Cardiac fibroblast (primary cell): Measurements from ENCODE around the gene SNX2.

ENCODE experiments used
- DNase-seq, 2 donors: peaks; one replicate each; pipeline versions ENCODE4 v3.0.0 to v3.0.0-alpha.2; 2010; ENCODE audit warnings: low read depth in 2 of 2
- H3K4me3 ChIP-seq, 2 donors: replicated peaks in 1 of 2; 1 replicate in 1 of 2; 2 replicates in 1 of 2; pipeline ENCODE4 v1.5.1; 2011; ENCODE audit warnings: low read depth in 2 of 2, low read length in 2 of 2, mild to moderate bottlenecking in 2 of 2, moderate library complexity in 1 of 2
- TF ChIP-seq, protein P1 (sequence below): IDR thresholded peaks from one replicate; pipeline ENCODE4 v1.5.1; 2011; ENCODE audit warnings: low read depth, mild to moderate bottlenecking, low read length, inconsistent platforms

The SNX2 gene

DNA sequence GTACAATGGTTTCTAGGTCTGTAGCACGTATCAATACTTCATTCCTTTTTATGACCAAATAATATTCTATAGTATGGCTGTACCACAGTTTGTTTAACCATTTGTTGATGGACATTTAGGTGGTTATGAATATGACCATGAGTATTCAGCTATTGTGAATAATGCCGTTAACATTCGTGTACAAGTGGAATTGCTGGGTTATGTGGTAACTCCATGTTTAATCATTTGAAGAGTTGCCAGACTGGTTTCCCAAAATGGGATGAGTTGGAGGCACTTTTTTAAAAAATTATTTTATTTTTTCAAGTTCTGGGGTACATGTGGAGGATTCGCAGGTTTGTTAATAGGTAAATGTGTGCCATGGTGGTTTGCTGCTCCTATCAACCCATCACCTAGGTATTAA lies 4.6 kb downstream of the SNX2 start:
- DNase-seq: peak in 1 of 2 donors; percentile 39
- H3K4me3 ChIP-seq: no peak overlapping the region
- TF ChIP-seq, protein P1, sequence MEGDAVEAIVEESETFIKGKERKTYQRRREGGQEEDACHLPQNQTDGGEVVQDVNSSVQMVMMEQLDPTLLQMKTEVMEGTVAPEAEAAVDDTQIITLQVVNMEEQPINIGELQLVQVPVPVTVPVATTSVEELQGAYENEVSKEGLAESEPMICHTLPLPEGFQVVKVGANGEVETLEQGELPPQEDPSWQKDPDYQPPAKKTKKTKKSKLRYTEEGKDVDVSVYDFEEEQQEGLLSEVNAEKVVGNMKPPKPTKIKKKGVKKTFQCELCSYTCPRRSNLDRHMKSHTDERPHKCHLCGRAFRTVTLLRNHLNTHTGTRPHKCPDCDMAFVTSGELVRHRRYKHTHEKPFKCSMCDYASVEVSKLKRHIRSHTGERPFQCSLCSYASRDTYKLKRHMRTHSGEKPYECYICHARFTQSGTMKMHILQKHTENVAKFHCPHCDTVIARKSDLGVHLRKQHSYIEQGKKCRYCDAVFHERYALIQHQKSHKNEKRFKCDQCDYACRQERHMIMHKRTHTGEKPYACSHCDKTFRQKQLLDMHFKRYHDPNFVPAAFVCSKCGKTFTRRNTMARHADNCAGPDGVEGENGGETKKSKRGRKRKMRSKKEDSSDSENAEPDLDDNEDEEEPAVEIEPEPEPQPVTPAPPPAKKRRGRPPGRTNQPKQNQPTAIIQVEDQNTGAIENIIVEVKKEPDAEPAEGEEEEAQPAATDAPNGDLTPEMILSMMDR: no peak

DNA sequence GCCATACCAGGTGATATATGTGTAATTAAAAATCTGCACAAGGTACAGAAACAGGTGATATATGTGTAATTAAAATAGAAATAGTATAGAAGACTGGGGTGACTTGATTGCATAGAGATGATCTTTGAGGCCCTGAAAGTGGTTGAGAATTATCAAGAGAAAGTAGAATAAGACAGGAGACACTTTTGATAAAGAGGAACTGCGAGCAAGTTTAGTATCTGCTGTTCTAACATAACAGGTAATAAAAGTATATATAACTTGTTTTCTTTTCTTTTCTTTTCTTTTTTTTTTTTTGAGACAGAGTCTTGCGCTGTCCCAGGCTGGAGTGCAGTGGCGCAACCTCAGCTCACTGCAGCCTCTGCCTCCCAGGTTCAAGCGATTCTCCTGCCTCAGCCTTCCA lies 5.4 kb downstream of the SNX2 start:
- no peak overlapping the region for H3K4me3 ChIP-seq
- no peak for DNase-seq
- TF ChIP-seq, protein P1: no peak

DNA sequence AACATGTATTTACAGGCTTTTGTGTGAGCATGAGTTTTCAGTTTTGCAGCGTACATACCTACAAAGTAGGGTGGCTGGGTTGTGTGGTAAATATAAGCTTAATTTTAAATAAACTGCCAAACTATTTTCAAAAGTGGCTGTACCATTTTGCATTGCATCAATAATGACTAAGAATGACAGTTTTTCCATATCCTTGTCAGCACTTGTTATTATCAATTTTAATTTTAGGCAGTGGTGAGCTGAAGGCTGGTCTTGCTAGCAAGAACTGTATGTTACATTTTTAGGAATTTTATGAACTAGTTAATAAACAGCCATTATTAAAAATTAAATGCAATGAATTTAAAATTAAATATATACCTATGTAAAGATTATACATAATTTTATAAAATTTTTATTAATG lies 6.6 kb downstream of the SNX2 start:
- TF ChIP-seq, protein P1: no peak
- no peak overlapping the region for H3K4me3 ChIP-seq
- no peak for DNase-seq

DNA sequence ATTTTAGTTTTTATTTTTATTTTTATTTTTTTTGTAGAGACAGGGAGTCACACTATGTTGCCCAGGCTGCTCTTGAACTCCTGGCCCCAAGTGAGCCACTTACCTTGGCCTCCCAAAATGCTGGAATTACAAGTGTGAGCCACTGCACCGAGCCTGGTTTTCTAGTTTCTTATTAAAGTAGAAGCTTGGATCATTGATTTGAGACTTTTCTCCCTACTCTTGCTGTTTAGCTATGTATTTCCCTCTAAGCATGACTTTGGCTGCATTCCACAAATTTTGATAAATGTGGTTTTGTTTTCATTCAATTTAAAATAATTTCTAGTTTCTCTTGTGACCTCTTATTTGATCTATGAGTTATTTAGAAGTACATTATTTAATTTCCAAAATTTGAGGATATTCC lies 10.4 kb downstream of the SNX2 start:
- TF ChIP-seq, protein P1: no peak
- no peak for DNase-seq
- no peak overlapping the region for H3K4me3 ChIP-seq

DNA sequence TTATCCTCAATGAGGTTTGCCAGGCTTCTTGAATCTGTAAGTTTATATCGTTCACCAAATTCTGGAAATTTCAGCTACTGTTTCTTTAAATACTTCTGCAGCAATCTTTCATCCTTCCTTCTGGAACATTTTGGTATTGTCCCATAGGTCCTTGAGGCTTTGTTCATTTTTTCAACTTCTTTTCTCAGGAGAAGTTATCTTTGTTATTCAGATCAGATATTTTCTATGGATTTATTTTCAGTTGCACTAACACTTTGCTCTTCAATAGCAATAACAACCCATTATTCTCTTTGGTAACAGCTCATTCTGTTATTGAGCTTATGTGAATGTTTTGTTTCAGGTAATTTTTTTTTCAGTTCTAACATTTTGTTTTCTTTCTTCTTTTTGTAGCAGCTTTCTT lies 13.5 kb downstream of the SNX2 start:
- no peak overlapping the region for H3K4me3 ChIP-seq
- TF ChIP-seq, protein P1: no peak
- no peak for DNase-seq

DNA sequence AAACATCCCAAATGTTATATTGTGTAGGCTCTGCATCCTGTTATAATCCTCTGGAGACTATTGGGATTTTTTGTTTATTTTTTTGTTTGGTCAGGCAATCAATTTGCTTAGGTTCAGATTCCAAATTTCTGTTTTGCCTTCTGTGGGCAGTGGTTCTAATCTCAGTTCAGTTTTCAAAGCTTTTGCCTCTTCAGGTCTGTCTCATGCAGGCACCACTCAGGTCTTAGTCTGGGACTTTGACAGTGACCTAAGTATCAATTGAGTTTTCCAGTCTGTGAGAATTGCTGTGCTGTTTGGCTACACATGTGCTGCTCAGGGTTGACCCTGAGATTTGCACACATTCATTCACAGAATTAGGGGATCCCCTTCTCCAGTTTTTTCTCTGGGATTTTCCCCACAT lies 14.1 kb downstream of the SNX2 start:
- TF ChIP-seq, protein P1: no peak
- no peak for DNase-seq
- no peak overlapping the region for H3K4me3 ChIP-seq

DNA sequence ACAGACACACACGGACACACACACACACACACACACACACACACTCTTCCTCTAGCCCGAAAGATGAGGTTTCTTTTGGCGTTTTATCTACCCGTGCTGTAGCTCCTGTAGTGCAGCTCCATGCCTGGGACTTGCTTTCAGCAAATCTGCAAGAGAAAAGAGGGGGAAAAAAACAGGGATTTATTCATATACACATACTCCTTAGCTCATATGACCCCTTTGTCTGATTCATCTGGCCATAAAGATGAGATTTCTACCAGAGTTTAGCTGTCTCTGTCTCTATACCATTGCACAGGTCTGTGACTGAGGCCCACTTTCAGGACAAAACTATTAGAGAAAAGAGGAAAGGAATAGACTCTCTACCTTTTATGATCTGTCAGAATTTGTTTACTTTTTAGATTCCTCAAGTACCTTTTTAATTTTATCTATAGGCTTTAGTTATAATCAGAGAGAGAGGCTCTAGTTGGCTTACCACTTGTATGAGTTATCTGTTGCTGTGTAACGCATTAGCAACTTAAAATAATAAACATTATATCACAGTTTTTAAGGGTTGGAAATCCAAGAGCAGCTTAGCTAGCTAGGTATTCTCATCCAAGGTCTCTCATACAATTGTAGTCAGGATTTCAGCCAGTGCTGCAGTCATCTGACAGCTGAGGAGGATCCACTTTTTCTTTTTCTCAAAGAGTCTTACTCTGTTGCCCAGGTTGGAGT lies 14.7 kb downstream of the SNX2 start:
- TF ChIP-seq, protein P1: no peak
- no peak for DNase-seq
- H3K4me3 ChIP-seq: no peak overlapping the region
